GM19023 (cell line): Measurements from ENCODE around the gene PRG2.

ENCODE experiments used
- ATAC-seq: cut with Tn5 transposase; IDR thresholded peaks from one replicate; pipeline ENCODE4 v1.9.1; 2021; ENCODE audit warnings: mild to moderate bottlenecking, moderate library complexity; ENCODE audit not compliant: unreplicated experiment

The PRG2 gene

GRCh38 chr11:57397394-57397990 is 7.0 kb upstream of the PRG2 start:
- no peak for ATAC-seq

- no peak for ATAC-seq
Observed at GRCh38 chr11:57396744-57397143, 6.3 kb upstream of the PRG2 start.

GRCh38 chr11:57395905-57396623 is 5.6 kb upstream of the PRG2 start:
- no peak for ATAC-seq

GRCh38 chr11:57394203-57394965 is 3.9 kb upstream of the PRG2 start:
- ATAC-seq: no peak

- ATAC-seq: no peak
Observed at GRCh38 chr11:57392763-57393105, 2.3 kb upstream of the PRG2 start.

GRCh38 chr11:57392066-57392762 is 1.8 kb upstream of the PRG2 start:
- ATAC-seq: no peak

GRCh38 chr11:57391539-57391938 is 1.1 kb upstream of the PRG2 start:
- no peak for ATAC-seq

- ATAC-seq: no peak
Observed at GRCh38 chr11:57391111-57391510, 661 bp upstream of the PRG2 start.

GRCh38 chr11:57387289-57388030 is 3.0 kb downstream of the PRG2 start:
- ATAC-seq: no peak

GRCh38 chr11:57386178-57386940 is 4.1 kb downstream of the PRG2 start:
- no peak for ATAC-seq

GRCh38 chr11:57380975-57381374 is 9.5 kb downstream of the PRG2 start, which contains the start of gene PRG3:
Gene PRG3 (minus strand): TSS chr11:57381150. CDS start chr11:57380708, 442 bp downstream.
- no peak for ATAC-seq

GRCh38 chr11:57379732-57380131 is 10.7 kb downstream of the PRG2 start:
- no peak for ATAC-seq

GRCh38 chr11:57378186-57378585 is 12.3 kb downstream of the PRG2 start:
- no peak for ATAC-seq

- ATAC-seq: no peak
Observed at GRCh38 chr11:57377107-57377506, 13.3 kb downstream of the PRG2 start.

- ATAC-seq: no peak
Observed at GRCh38 chr11:57376095-57377090, 14.1 kb downstream of the PRG2 start.

GRCh38 chr11:57375490-57375889 is 15.0 kb downstream of the PRG2 start:
- no peak for ATAC-seq

- no peak for ATAC-seq
Observed at GRCh38 chr11:57374966-57375365, 15.5 kb downstream of the PRG2 start.

GRCh38 chr11:57373146-57373545 is 17.3 kb downstream of the PRG2 start:
- no peak for ATAC-seq

- ATAC-seq: no peak
Observed at GRCh38 chr11:57370941-57371340, 19.5 kb downstream of the PRG2 start.
